ENCODE measurements around the gene NDUFA6. TPM values are rescaled to one million over a fixed set of nuclear protein-coding genes. Genes with fewer than 3 reads are reported as not detected.
A peak's percentile ranks its signal among the peaks of the same experiment; 100 is the strongest.
"Not testable (repeated sequence)": the region's sequence is repeated elsewhere in the genome, so short reads cannot be mapped to it uniquely, and the experiment has no call there.

The NDUFA6 gene
- total and polyA plus RNA-seq, 4 donors, result 43.7 to 235 (median 56.6) TPM

DNA sequence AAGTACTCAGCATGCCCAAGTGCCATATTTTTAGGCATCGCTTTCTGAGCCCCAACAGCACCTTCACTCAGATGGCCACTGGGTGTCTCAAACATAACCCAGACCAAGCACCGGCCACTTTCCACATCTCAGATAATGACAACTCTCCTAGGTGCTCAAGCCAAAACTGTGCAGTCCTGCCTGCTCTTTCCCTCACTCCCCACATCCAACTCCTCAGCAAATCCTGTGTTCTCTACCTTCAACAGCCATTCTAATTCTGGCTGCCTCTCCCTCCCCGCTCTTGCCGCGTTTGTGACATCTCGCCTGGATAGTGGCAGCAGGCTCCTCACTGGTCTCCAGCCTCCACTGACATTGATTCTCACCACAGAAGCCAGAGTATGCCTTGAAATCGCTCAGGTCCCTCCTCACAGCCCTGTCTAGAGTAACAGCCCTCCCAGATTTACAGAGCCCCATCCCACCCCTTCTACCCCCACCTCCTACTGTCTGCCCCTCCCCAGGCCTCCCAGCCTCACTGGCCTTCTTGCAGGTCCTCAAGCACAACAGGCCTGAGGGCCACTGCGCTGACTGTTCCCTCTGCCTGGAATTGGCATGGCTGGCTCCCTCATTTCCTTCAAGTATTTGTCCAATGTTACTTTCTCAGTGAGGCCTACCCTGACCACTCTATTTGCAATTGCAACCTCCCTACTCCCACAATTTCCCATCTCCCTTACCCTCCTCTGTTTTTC, 17.8 kb downstream of the NDUFA6 start:
- Histone ChIP-seq H3K9ac (ENCODE audit: low read depth in 1 of 2, low read length in 2 of 2) (no peak overlapping the region), H3K27me3 (ENCODE audit: control insufficient read depth in 4 of 4, insufficient read depth in 4 of 4, low read length in 3 of 4) (no peaks in the 10 kb centered on the region), H3K4me1 (ENCODE audit: control insufficient read depth in 4 of 4, insufficient read depth in 4 of 4, low read length in 3 of 4) (peaks cover 3 to 31% (median 27%) of the 10 kb centered on the region in 4 donors), H3K9me3 (ENCODE audit: control insufficient read depth in 4 of 4, low read length in 3 of 4) (peaks cover 0 to 2% (median 0%) of the 10 kb centered on the region in 4 donors), H3K4me3 (ENCODE audit: low read depth in 1 of 3, low read length in 3 of 3) (no peak overlapping the region), H3K27ac (ENCODE audit: low read depth in 1 of 2, low read length in 2 of 2) (no peak overlapping the region), H3K36me3 (ENCODE audit: control insufficient read depth in 4 of 4, insufficient read depth in 3 of 4, low read depth in 1 of 4, low read length in 3 of 4) (peaks cover 0 to 2% (median 1%) of the 10 kb centered on the region in 4 donors)
- no peak for DNase-seq (ENCODE audit: low spot score)
- TF ChIP-seq RAD21 (IDR thresholded peaks at IDR 0.05), result peak in 1 of 2 donors; percentile 21
- TF ChIP-seq FOXA2 (IDR thresholded peaks at IDR 0.05), result no peak
- TF ChIP-seq JUND (IDR thresholded peaks at IDR 0.05), result no peak
- TF ChIP-seq FOXA1 (IDR thresholded peaks at IDR 0.05), result no peak
- TF ChIP-seq SP1 (IDR thresholded peaks at IDR 0.05), result no peak
- 89% methylated on average over 8 of the region's 8 CpGs for WGBS

DNA sequence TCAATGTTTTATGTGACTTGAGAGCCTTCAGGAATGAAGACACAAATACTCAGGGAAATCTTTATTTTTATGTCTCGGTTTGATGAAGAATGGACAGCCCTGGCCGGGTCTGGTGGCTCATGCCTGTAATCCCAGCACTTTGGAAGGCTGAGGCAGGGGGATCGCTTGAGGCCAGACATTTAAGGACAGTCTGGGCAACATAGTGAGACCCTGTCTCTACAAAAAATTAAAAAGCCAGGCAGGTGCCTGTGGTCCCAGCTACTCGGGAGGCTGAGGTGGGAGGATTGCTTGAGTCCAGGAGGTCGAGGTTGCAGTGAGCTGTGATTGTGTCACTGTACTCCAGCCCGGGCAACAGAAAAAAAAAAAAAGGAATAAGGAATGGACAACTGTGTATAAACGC, 19.1 kb downstream of the NDUFA6 start:
- not testable (repeated sequence) for DNase-seq (ENCODE audit: low spot score); H3K27me3 ChIP-seq (ENCODE audit: control insufficient read depth in 4 of 4, insufficient read depth in 4 of 4, low read length in 3 of 4); H3K9me3 ChIP-seq (ENCODE audit: control insufficient read depth in 4 of 4, low read length in 3 of 4)
- peaks cover 3 to 31% (median 27%) of the 10 kb centered on the region in 4 donors for H3K4me1 ChIP-seq (ENCODE audit: control insufficient read depth in 4 of 4, insufficient read depth in 4 of 4, low read length in 3 of 4)
- peaks cover 0 to 15% (median 3%) of the 10 kb centered on the region in 4 donors for H3K36me3 ChIP-seq (ENCODE audit: control insufficient read depth in 4 of 4, insufficient read depth in 3 of 4, low read depth in 1 of 4, low read length in 3 of 4)
- WGBS, result 83% methylated on average over 7 of the region's 7 CpGs
- H3K4me3 ChIP-seq (ENCODE audit: low read depth in 1 of 3, low read length in 3 of 3), result peak overlapping the region; percentile 67 to 75 (median 67)
- H3K9ac ChIP-seq (ENCODE audit: low read depth in 1 of 2, low read length in 2 of 2), result peak overlapping the region; percentile 69 to 70
- H3K27ac ChIP-seq (ENCODE audit: low read depth in 1 of 2, low read length in 2 of 2), result peak overlapping the region; percentile 69 to 90

DNA sequence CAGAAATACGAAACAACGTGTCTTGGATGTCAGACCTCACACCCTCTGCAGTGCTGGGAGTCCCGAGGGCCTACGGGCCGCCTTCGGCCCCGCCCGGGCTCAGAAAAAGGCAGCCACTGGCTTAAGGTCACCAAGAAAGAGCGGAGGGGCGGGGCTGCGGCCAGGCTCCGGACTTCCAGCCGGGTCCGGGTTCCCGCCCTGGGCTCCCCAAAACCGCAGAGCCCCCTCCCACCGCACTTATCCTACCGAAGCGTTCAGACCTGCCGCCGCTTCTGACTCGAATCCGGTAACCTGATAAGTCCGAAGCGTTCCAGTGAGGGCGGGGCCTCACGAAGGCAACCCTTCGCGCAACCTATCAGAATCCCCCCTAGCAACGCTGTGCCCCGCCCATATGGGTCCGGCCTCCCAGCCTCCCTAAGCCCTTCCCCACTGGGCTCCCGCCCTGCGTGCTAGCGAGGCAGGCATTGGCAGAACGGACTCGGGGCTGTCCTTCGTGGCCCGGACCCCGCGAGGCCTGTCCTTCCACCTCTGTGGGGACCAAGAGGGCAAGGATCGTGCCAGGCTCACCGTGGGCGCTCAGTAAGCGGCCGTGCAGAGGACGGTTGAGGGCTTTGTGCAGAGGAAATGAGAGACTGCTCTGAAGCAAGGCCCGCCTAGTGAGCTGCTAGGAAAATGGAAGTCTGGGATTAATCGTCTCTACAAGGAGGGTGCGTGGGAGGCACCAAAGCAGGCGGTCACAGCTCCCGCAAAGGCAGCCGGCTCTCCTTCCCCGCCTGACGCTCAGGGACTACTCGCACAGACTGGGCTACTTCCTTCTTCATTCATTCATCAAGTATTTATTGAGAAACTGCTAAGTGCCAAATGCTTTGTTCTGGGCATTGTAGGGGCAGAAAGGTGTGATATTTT, 19.8 kb downstream of the NDUFA6 start, which contains the start of gene NAGA:
TSS of gene NAGA (minus strand) at position 296 of the 906 bp plus-strand sequence. CDS start 515 bp downstream, outside the sequence.
- peak within 1 kb of the TSS; percentile 70 to 84 for H3K9ac ChIP-seq (ENCODE audit: low read depth in 1 of 2, low read length in 2 of 2)
- peak; percentile 92 for DNase-seq (ENCODE audit: low spot score)
- no peaks in the 10 kb centered on the region for H3K27me3 ChIP-seq (ENCODE audit: control insufficient read depth in 4 of 4, insufficient read depth in 4 of 4, low read length in 3 of 4)
- H3K27ac ChIP-seq (ENCODE audit: low read depth in 1 of 2, low read length in 2 of 2), result peak within 1 kb of the TSS; percentile 69 to 90
- peak within 1 kb of the TSS; percentile 67 to 75 (median 72) for H3K4me3 ChIP-seq (ENCODE audit: low read depth in 1 of 3, low read length in 3 of 3)
- H3K36me3 ChIP-seq (ENCODE audit: control insufficient read depth in 4 of 4, insufficient read depth in 3 of 4, low read depth in 1 of 4, low read length in 3 of 4), result peaks cover 0 to 18% (median 3%) of the 10 kb centered on the region in 4 donors
- under 1% methylated on average over 56 of the region's 56 CpGs for WGBS
- peaks cover 3 to 36% (median 31%) of the 10 kb centered on the region in 4 donors for H3K4me1 ChIP-seq (ENCODE audit: control insufficient read depth in 4 of 4, insufficient read depth in 4 of 4, low read length in 3 of 4)
- peaks cover 0 to 2% (median 0%) of the 10 kb centered on the region in 4 donors for H3K9me3 ChIP-seq (ENCODE audit: control insufficient read depth in 4 of 4, low read length in 3 of 4)
- TF ChIP-seq, protein P1, sequence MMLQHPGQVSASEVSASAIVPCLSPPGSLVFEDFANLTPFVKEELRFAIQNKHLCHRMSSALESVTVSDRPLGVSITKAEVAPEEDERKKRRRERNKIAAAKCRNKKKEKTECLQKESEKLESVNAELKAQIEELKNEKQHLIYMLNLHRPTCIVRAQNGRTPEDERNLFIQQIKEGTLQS (IDR thresholded peaks at IDR 0.05), result no peak
- TF ChIP-seq FOXA2 (IDR thresholded peaks at IDR 0.05) (no peak), YY1 (IDR thresholded peaks at IDR 0.05) (peak; percentile 91), SP1 (IDR thresholded peaks at IDR 0.05) (peak; percentile 93), RAD21 (IDR thresholded peaks at IDR 0.05) (peak; percentile 28 to 36), HNF4G (IDR thresholded peaks at IDR 0.05) (peak; percentile 91), RXRA (IDR thresholded peaks at IDR 0.05) (peak; percentile 60 to 86), HNF4A (conservative IDR thresholded peaks at IDR 0.05) (peak; percentile 90 to 98), EGR1 (IDR thresholded peaks at IDR 0.05; ENCODE audit: low read depth in 2 of 2) (peak; percentile 32 to 61), GABPA (IDR thresholded peaks at IDR 0.05 in 1 of 2, conservative IDR thresholded peaks at IDR 0.05 in 1 of 2) (no peak), JUND (IDR thresholded peaks at IDR 0.05) (no peak), FOXA1 (IDR thresholded peaks at IDR 0.05) (peak; percentile 22), TAF1 (conservative IDR thresholded peaks at IDR 0.05) (peak; percentile 69)
- TF ChIP-seq, protein P2, sequence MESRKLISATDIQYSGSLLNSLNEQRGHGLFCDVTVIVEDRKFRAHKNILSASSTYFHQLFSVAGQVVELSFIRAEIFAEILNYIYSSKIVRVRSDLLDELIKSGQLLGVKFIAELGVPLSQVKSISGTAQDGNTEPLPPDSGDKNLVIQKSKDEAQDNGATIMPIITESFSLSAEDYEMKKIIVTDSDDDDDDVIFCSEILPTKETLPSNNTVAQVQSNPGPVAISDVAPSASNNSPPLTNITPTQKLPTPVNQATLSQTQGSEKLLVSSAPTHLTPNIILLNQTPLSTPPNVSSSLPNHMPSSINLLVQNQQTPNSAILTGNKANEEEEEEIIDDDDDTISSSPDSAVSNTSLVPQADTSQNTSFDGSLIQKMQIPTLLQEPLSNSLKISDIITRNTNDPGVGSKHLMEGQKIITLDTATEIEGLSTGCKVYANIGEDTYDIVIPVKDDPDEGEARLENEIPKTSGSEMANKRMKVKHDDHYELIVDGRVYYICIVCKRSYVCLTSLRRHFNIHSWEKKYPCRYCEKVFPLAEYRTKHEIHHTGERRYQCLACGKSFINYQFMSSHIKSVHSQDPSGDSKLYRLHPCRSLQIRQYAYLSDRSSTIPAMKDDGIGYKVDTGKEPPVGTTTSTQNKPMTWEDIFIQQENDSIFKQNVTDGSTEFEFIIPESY (IDR thresholded peaks at IDR 0.05), result peak; percentile 90
- TF ChIP-seq, protein P3, sequence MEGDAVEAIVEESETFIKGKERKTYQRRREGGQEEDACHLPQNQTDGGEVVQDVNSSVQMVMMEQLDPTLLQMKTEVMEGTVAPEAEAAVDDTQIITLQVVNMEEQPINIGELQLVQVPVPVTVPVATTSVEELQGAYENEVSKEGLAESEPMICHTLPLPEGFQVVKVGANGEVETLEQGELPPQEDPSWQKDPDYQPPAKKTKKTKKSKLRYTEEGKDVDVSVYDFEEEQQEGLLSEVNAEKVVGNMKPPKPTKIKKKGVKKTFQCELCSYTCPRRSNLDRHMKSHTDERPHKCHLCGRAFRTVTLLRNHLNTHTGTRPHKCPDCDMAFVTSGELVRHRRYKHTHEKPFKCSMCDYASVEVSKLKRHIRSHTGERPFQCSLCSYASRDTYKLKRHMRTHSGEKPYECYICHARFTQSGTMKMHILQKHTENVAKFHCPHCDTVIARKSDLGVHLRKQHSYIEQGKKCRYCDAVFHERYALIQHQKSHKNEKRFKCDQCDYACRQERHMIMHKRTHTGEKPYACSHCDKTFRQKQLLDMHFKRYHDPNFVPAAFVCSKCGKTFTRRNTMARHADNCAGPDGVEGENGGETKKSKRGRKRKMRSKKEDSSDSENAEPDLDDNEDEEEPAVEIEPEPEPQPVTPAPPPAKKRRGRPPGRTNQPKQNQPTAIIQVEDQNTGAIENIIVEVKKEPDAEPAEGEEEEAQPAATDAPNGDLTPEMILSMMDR (IDR thresholded peaks at IDR 0.05; ENCODE audit: low read depth, low read length, missing input control), result no peak
- TF ChIP-seq, protein P4, sequence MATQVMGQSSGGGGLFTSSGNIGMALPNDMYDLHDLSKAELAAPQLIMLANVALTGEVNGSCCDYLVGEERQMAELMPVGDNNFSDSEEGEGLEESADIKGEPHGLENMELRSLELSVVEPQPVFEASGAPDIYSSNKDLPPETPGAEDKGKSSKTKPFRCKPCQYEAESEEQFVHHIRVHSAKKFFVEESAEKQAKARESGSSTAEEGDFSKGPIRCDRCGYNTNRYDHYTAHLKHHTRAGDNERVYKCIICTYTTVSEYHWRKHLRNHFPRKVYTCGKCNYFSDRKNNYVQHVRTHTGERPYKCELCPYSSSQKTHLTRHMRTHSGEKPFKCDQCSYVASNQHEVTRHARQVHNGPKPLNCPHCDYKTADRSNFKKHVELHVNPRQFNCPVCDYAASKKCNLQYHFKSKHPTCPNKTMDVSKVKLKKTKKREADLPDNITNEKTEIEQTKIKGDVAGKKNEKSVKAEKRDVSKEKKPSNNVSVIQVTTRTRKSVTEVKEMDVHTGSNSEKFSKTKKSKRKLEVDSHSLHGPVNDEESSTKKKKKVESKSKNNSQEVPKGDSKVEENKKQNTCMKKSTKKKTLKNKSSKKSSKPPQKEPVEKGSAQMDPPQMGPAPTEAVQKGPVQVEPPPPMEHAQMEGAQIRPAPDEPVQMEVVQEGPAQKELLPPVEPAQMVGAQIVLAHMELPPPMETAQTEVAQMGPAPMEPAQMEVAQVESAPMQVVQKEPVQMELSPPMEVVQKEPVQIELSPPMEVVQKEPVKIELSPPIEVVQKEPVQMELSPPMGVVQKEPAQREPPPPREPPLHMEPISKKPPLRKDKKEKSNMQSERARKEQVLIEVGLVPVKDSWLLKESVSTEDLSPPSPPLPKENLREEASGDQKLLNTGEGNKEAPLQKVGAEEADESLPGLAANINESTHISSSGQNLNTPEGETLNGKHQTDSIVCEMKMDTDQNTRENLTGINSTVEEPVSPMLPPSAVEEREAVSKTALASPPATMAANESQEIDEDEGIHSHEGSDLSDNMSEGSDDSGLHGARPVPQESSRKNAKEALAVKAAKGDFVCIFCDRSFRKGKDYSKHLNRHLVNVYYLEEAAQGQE (IDR thresholded peaks at IDR 0.05), result peak; percentile 65
- TF ChIP-seq, protein P5, sequence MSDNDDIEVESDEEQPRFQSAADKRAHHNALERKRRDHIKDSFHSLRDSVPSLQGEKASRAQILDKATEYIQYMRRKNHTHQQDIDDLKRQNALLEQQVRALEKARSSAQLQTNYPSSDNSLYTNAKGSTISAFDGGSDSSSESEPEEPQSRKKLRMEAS (IDR thresholded peaks at IDR 0.05), result peak; percentile 90

Measured in liver (tissue), 9 donors.